ENCODE data around the gene KCNE2. TPM values are rescaled to one million over a fixed set of nuclear protein-coding genes. Genes with fewer than 3 reads are reported as not detected.

The KCNE2 gene
- total RNA-seq, 1 donor from 2014 or later: 0.61 TPM

DNA sequence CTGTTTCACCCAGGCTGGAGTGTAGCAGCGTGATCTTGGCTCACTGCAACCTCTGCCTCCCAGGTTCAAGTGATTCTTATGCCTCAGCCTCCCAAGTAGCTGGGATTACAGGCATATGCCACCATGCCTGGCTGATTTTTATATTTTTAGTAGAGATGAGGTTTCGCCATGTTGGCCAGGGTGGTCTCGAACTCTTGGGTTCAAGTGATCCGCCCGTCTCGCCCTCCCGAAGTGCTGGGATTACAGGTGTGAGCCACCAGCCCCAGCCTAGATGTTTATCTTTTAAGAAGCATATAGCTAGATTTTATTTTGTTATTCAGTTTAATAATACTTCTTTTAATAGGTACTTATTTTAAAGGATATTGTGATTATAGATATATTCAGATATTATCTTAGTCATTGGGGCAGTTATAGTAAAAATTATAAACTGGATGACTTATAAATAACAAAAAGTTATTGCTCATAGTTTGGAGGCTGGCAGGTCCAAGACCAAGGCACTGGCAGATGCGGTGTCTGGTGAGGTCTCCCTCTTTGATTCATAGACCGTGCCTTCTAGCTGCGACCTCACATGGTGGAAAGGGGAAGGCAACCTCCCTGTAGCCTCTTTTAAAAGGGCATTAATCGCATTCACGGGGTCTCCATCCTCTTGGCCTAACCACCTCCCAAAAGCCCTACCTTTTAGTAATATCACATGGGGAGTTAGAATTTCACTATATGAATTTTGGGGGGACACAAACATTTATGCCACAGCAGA, 3.1 kb upstream of the KCNE2 start:
- H3K27ac Mint-ChIP-seq (ENCODE audit: unreplicated experiment): no peak overlapping the region
- TF ChIP-seq, protein P1, sequence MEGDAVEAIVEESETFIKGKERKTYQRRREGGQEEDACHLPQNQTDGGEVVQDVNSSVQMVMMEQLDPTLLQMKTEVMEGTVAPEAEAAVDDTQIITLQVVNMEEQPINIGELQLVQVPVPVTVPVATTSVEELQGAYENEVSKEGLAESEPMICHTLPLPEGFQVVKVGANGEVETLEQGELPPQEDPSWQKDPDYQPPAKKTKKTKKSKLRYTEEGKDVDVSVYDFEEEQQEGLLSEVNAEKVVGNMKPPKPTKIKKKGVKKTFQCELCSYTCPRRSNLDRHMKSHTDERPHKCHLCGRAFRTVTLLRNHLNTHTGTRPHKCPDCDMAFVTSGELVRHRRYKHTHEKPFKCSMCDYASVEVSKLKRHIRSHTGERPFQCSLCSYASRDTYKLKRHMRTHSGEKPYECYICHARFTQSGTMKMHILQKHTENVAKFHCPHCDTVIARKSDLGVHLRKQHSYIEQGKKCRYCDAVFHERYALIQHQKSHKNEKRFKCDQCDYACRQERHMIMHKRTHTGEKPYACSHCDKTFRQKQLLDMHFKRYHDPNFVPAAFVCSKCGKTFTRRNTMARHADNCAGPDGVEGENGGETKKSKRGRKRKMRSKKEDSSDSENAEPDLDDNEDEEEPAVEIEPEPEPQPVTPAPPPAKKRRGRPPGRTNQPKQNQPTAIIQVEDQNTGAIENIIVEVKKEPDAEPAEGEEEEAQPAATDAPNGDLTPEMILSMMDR (conservative IDR thresholded peaks at IDR 0.05): no peak
- peaks cover 9% of the 10 kb centered on the region for H3K4me1 Mint-ChIP-seq
- H3K4me3 Mint-ChIP-seq: no peak overlapping the region
- peaks cover 3% of the 10 kb centered on the region for H3K27me3 Mint-ChIP-seq (ENCODE audit: low read depth)
- no peak for DNase-seq (ENCODE audit: low read depth, low spot score)
- H3K9me3 Mint-ChIP-seq: peaks cover 4% of the 10 kb centered on the region
- peaks cover 3% of the 10 kb centered on the region for H3K36me3 Mint-ChIP-seq (ENCODE audit: low read depth)

DNA sequence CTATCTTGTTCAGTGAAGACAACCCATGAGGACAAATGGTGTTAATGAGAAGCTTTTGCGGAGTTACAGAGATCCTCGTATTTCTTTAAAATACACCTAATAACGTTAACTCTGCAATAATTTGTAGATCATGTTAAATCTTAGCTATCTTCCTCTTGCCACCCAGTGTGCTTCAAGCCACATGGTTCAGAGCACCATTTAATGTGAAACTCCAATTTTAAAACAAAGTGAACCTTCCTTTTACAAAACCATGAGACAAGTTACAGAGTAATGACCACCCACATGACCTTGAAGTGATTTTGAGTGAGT, 1.7 kb upstream of the KCNE2 start:
- TF ChIP-seq, protein P1 (conservative IDR thresholded peaks at IDR 0.05): no peak
- no peak overlapping the region for H3K4me3 Mint-ChIP-seq
- peaks cover 3% of the 10 kb centered on the region for H3K27me3 Mint-ChIP-seq (ENCODE audit: low read depth)
- peaks cover 3% of the 10 kb centered on the region for H3K36me3 Mint-ChIP-seq (ENCODE audit: low read depth)
- peaks cover 4% of the 10 kb centered on the region for H3K9me3 Mint-ChIP-seq
- DNase-seq (ENCODE audit: low read depth, low spot score): no peak
- H3K4me1 Mint-ChIP-seq: peaks cover 9% of the 10 kb centered on the region
- no peak overlapping the region for H3K27ac Mint-ChIP-seq (ENCODE audit: unreplicated experiment)

DNA sequence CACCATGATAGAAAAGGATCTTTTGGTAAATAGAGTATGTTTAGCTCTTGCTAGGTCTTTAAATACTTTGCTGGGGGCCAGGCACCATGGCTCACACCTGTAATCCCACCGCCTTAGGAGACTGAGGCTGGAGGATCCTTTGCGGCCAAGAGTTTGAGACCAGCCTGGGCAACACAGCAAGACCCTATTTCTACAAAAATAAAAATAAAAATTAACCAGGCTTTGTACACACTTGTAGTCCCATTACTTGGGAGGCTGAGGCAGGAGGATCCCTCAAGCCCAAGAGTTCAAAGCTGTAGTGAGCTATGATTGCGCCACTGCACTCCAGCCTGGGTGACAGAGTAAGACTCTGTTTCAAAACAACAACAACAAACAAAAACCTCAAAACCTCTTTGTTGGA, 1.1 kb upstream of the KCNE2 start:
- peaks cover 4% of the 10 kb centered on the region for H3K9me3 Mint-ChIP-seq
- H3K27ac Mint-ChIP-seq (ENCODE audit: unreplicated experiment): no peak overlapping the region
- peaks cover 3% of the 10 kb centered on the region for H3K36me3 Mint-ChIP-seq (ENCODE audit: low read depth)
- TF ChIP-seq, protein P1 (conservative IDR thresholded peaks at IDR 0.05): no peak
- H3K4me1 Mint-ChIP-seq: peaks cover 14% of the 10 kb centered on the region
- no peak overlapping the region for H3K4me3 Mint-ChIP-seq
- no peak for DNase-seq (ENCODE audit: low read depth, low spot score)
- peaks cover 3% of the 10 kb centered on the region for H3K27me3 Mint-ChIP-seq (ENCODE audit: low read depth)

DNA sequence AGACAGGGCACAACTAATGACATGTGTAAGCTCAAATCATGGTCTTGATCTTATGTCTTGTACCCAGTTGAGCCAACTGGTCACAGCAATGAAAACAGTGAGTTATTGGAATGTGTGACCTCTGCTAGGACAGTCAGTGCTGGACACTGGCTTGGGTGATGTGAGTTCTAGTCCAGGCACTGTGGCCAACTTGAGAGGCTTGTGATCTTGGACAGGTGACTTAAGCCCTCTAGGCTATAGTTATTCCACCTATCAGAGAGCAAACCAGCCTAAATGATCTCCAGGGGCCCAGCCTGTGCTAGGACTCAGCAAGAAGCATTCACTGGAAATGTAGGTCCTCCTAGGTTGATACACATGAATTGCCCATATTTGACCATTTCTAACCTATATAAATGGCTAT, 1.1 kb downstream of the KCNE2 start:
- DNase-seq (ENCODE audit: low read depth, low spot score): no peak
- Mint-ChIP-seq H3K36me3 (ENCODE audit: low read depth) (no peaks in the 10 kb centered on the region), H3K27me3 (ENCODE audit: low read depth) (peaks cover 3% of the 10 kb centered on the region), H3K9me3 (no peaks in the 10 kb centered on the region), H3K27ac (ENCODE audit: unreplicated experiment) (no peak overlapping the region), H3K4me3 (no peak overlapping the region), H3K4me1 (peaks cover 14% of the 10 kb centered on the region)
- TF ChIP-seq, protein P1 (conservative IDR thresholded peaks at IDR 0.05): no peak

DNA sequence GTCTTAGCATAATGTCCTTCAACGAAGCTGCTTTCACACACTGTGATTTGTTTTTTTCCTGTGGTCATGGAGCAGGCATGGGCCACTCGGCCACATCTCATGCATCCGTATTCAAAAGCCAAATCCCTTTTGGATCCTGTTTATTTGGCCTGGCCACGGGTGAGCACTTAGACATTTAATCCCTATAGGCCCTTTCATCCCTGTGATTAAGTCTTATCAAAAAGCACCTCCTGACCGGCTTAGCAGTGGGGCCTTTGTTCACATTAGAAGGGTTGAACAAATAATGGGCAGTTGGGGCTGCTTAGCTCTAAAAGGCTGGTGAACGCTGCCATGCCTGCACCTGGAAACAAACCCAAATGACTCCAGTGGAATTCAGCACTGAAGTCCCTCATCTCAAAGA, 2.0 kb downstream of the KCNE2 start:
- no peak overlapping the region for H3K4me3 Mint-ChIP-seq
- peaks cover 14% of the 10 kb centered on the region for H3K4me1 Mint-ChIP-seq
- DNase-seq (ENCODE audit: low read depth, low spot score): no peak
- no peaks in the 10 kb centered on the region for H3K36me3 Mint-ChIP-seq (ENCODE audit: low read depth)
- H3K27me3 Mint-ChIP-seq (ENCODE audit: low read depth): peaks cover 3% of the 10 kb centered on the region
- no peak overlapping the region for H3K27ac Mint-ChIP-seq (ENCODE audit: unreplicated experiment)
- TF ChIP-seq, protein P1 (conservative IDR thresholded peaks at IDR 0.05): no peak
- no peaks in the 10 kb centered on the region for H3K9me3 Mint-ChIP-seq

Data from neural crest cell (in vitro differentiated cells).